GM19438 (cell line): Measurements from ENCODE around the gene NAGLU.
A peak's percentile ranks its signal among the peaks of the same experiment; 100 is the strongest.
"Not testable (repeated sequence)": the region's sequence is repeated elsewhere in the genome, so short reads cannot be mapped to it uniquely, and the experiment has no call there.

Experiments used
- ATAC-seq: cut with Tn5 transposase; IDR thresholded peaks from one replicate; pipeline ENCODE4 v1.9.1; 2021; ENCODE audit warnings: low read depth; ENCODE audit not compliant: unreplicated experiment

NAGLU gene

DNA sequence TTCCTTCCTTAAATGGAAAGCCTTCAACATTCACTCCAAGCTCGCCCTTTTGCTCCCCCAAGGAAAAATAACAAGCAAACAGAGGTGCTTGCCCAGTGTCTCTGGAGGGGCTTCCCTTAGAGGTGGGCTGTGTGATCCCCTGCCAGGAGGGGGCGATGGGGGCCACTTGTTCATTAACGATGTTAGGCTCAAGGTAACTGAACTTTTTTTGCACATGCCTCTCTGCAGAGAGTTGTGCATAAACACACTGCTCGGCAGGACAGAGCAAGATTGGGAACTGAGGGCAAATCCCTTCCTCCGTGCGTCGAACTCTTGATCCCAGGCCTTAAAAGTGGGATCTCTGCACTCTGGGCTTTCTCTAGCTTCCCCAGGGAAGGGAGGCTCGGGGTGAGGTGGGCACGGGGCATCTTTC is 15.5 kb upstream of the NAGLU start:
- ATAC-seq, result no peak

DNA sequence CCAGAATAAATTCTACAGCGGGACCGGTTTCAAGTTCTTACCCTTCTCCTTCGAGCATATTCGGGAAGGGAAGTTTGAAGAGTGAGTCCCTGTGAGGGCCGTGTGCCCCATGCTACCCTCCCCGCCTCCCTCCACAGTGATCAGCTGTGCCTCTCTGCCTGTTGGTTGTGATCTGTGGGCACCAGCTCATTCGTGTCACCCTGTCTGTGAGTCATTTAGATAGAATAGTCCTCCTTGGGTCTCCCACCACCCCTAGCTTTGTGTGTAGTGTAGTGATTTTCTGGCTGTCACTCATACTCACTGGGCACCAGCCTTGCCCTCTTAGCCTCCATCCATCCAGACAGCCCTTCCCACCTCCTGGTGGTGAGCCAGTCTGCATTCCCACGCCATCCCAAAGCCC is 15.0 kb upstream of the NAGLU start:
- no peak for ATAC-seq

DNA sequence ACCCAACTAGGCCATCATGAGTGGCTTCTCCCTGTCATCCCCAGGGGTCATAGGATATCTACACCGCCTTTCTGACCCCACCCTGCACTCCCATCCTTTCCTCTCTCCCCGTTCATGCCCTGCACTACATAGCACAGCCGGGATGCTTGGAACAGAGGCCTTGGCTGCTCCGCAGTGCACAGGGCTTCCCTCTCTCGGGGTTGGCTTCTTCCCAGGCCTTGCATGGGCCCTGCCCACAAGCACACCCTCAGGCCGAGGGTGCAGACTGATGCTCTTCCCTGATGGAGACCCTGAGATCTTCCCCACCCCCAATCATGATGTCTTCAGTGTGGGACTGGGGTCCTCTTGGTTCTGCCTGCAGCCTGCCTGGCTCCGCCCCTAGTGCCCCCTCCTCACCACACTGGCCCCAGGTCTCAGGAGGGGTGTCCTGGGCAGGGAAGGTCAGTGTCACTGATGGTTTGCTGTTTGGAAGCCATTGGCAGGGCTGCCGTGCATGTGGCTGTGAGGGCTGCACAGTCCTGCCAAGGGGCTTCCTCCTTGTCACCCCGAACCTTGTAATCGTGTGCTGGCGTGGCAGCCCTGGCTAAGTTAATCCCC is 14.3 kb upstream of the NAGLU start:
- no peak for ATAC-seq

DNA sequence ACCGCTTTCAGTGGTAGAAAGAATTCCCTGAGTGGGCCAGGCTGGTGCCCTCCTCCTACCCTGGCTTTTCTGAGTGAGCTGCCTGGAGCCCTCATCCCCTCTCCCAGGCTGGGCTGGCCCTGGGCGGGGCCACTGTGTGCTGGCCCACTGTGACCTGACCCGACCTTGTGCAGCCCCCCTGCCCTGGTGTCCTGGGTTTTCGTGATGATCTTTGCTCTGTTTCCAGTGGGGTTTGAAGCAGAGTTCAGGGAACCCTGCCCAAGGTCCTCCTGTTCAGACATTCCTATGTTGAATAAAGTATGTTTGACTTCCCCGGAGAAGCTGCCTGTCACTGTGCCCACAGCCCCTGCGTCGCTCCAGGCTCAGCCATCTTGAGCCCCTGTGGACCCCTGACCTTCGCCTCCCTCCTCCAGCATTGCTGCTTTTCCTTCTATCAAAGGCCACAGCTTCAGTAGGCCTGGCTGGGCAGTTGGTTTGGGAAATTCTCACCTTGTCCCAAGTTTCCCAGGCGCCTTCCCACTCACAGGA is 13.7 kb upstream of the NAGLU start:
- no peak for ATAC-seq

DNA sequence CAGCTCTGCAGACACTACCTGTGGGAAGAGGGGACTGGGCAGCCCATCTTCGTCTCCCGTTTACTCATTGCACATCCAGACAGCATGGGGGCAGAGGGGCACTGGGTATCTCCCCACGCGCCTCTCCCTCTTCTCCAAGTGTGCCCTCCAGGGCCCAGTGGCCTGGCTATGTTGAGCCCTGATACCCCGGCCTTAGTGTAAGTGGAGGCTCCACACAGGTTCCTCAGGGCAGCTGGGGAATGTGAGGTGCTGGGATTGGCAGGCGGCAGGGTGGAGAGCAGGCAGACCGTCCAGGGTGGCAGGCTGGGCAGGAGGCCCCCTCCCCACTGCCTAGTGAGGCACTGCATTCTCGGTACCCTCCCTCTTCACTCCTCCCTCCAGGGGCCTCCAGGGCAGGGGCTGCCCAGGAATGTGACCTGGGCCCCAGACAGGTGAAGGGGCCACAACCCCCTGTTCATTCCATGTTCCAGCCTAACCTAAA is 13.2 kb upstream of the NAGLU start:
- ATAC-seq, result no peak

DNA sequence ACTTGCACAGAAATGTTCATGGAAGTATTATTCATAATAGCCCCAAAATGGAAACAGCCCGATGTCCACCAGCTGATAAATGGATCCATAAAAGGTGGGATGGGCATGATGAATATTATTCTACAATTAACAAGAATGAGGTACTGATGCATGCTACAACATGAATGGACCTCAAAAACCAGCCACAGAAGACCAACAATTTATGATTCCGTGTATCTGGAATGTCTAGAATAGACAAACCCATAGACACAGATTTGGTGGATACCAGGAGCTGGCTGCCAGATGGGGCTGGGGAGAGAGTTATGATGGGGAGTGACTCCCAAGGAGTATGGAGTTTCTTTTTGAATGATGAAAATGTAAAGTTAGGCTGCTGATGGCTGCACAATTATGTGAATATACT is 10.8 kb upstream of the NAGLU start:
- ATAC-seq, result no peak

DNA sequence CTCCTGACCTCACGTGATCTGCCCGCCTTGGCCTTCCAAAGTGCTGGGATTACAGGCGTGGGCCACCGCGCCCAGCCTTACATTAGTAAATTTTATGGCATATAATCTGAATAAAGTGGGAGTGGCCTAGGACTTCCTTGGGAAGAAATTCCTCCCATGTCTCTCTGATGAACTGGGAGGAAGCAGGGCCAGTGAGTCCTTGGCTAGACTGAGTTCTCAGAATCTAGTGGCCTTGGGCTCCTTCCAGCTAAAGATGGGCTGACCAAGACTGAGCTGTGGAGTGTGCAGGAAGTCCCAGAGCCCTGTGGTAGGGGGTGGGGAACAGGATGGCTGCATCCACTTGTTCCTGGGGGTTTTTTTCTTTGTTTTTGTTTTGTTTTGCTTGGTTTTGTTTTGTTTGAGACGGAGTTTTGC is 10.0 kb upstream of the NAGLU start:
- no peak for ATAC-seq

DNA sequence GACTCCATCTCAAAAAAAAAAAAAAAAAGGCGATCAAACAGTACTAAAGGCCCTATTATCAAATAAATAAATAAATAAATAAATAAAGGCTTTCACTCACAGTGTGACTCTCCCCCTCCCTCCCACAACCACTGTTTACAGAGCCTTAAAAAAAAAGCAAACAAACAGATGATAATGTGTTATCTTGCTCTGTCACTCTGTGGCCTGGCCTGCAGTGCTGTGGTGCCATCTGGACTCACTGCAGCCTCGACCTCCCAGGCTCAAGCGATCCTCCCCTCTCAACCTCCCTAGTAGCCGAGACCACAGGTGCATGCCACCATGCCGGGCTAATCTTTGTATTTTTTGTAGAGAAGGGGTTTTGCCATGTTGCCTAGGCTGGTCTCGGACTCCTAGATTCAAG is 8.1 kb upstream of the NAGLU start:
- no peak for ATAC-seq

DNA sequence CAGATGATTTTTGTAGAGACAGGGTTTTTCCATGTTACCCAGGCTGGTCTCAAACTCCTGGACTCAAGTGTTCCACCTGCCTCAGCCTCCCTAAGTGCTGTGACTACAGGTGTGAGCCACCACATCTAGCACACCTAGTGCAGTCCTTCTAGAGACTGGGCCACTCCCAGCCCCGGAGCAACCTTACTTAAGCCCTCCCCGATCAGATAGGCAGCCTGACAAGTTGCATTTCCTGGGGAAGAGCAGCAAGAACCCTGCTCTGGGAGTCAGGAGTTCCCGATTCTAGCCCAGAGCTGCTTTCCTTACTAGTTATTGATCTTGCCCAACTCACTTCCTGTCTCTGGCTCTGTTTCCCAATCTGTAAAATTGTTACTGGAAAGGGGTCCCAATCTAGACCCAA is 7.0 kb upstream of the NAGLU start:
- ATAC-seq, result no peak

DNA sequence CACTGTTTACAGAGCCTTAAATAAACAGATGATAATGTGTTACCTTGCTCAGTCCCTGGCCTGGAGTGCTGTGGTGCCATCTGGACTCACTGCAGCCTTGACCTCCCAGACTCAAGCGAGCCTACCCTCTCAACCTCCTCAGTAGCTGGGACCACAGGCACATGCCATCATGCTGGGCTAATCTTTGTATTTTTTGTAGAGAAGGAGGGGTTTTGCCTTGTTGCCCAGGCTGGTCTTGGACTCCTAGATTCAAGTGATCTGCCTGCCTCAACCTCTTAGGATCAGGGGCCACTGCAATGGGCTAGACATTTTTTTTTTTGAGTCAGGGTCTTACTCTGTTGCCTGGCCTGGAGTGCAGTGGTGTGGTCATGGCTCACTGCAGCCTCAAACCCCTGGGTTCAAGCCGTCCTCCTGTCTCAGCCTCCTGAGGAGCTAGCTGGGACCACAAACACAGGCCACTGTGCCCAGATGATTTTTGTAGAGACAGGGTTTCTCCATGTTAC is 5.0 kb upstream of the NAGLU start:
- no peak for ATAC-seq

DNA sequence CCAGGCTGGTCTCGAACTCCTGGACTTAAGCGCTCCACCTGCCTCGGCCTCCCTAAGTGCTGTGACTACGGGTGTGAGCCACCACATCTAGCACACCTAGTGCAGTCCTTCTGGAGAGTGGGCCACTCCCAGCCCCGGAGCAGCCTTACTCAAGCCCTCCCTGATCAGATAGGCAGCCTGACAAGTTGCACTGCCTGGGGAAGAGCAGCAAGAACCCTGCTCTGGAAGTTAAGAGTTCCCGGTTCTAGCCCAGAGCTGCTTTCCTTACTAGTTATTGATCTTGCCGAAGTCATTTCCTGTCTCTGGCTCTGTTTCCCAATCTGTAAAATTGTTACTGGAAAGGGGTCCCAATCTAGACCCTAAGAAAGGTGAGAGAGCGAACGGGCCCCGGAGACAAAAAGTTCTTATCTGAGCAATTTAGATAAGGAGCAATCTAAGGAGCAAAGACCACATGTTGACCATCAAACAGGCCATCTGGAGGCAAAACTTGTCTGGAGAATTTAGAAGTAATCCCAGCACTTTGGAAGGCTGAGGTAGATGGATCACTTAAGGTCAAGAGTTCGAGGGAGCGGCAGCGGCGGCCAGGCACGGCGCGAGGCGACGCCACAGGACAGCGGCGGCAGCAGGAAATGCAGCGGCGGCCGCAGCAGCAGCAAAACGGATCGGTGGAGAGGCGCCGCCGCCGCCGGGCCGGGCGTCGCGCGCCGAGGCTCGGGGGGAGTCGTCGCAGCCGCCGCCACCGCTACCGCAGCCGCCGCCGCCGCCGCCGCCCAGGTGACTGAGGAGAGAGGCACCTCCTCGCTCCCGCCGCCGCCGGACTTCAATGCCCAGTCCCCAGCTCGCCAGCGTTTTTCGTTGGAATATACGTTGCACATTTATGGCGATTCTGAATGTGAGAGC is 4.3 kb upstream of the NAGLU start:
- no peak for ATAC-seq

DNA sequence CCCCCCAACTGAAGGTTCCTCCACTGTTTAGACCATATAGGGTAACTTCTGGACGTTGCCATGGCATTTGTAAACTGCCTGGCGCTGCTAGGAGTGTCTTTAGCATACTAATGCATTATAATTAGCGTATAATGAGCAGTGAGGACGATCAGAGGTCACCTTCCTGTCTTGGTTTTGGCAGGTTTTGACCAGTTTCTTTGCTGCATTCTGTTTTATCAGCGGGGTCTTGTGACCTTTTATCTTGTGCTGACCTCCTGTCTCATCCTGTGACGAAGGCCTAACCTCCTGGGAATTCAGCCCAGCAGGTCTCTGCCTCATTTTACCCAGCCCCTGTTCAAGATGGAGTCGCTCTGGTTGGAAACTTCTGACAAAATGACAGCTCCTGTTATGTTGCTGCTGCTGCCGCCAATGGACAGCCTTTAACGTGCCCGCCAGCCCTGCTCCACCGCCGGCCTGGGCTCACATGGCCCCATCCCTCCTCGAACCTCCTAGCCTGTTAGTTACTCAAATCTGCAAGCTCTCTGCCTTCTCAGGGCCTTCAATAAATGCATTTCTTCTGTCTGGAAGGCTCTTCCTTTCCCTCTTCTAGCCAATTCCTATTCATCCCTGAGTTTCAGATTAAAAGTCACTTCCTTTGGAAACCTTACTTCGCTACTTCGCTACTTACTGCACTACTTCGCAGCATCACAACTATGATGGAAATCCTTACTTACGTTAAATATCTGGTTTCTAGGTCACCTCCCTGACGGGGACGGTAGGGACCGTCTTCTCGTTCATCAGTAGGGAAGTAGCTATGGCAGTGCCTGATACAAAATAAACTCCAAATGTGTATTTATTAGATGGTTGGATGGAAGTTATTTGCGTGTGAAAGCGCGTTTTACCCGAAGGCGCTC is 640 bp upstream of the NAGLU start:
- no peak for ATAC-seq

DNA sequence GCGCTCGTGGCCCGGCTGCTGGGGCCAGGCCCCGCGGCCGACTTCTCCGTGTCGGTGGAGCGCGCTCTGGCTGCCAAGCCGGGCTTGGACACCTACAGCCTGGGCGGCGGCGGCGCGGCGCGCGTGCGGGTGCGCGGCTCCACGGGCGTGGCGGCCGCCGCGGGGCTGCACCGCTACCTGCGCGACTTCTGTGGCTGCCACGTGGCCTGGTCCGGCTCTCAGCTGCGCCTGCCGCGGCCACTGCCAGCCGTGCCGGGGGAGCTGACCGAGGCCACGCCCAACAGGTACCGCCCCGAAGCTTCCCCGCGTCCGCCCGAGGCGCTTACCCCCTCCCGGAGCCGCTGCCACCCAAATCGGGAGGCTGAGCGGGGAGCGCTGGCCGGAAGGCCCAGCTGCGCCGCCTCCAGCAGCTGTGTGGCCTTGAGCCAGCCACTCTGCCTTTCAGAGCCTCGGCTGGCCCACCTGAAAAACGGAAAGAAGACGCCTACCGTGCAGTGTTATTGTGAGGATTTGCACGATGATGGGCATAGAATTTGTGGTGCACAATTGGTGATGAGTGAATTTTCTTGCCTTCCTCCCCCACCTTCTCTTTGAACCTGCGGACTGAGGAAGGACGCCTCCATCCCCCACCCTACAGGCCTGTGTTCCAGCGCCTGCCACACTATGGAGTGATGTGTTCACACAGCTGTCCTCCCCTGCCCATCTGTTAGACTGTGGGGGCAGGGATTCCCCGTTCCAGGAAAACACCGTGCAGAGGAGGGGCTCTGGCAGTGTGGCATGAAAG is 523 bp downstream of the NAGLU start:
- ATAC-seq, result peak; percentile 60

DNA sequence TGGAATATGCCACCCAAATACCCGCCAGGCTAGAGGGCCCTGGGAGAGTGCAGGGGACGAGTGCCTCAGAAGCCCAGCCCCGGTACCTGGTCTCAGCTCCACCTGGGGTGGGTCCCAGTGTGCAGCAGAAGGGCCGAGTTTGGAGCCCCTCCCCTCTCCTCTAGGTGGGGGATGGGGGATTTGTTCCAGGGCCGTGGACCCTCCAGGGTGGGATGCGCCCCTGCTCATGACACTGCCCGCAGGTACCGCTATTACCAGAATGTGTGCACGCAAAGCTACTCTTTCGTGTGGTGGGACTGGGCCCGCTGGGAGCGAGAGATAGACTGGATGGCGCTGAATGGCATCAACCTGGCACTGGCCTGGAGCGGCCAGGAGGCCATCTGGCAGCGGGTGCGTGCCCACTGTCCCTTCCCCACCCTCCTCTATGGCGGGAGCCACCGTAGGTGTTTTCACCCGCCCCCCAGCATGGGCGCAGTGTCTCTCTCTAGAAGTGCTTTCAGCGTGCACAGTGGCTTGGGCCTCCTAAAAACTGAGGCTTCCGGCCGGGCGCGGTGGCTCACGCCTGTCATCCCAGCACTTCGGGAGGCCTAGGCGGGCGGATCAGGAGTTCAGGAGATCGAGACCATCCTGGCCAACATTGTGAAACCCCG is 1.2 kb downstream of the NAGLU start:
- no peak for ATAC-seq

DNA sequence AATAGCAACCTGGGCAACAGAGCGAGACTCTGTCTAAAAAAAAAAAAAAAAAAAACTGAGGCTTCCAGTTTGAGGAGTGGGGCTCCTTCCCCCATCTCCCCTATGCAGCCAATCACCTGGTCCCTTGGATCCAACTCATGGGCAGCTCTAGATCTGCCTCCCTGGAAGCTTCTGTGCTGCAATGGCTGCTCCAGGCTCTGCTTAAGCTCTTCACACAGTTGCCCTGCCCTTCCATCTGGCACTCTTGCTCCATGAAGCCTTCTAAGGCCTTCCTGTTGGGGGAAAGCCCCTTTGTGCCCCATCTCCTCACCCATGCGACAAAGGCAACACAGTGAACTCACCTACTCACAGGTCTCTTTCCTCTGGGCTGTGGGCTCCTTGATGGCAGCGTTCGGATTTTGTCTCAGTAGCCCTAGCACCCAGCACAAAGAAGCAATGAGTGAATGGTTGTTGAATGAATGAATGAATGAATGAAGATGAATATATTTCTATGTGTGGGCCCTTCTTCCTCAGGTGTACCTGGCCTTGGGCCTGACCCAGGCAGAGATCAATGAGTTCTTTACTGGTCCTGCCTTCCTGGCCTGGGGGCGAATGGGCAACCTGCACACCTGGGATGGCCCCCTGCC is 1.9 kb downstream of the NAGLU start:
- ATAC-seq, result no peak

DNA sequence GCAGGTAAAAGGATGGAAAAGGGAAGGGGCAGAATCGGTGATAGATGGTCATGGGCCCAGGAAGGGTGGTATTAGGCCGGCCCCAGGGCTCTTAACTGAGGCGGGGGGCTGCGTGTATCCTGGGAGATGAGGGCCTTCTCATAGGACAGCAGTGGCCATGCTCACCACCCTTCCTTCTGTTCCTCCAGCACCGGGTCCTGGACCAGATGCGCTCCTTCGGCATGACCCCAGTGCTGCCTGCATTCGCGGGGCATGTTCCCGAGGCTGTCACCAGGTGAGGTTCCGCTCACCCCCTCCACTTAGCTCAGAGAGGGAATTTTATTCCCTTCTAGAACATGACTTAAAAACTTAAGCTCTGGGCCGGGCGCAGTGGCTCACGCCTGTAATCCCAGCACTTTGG is 2.4 kb downstream of the NAGLU start:
- ATAC-seq, result no peak

DNA sequence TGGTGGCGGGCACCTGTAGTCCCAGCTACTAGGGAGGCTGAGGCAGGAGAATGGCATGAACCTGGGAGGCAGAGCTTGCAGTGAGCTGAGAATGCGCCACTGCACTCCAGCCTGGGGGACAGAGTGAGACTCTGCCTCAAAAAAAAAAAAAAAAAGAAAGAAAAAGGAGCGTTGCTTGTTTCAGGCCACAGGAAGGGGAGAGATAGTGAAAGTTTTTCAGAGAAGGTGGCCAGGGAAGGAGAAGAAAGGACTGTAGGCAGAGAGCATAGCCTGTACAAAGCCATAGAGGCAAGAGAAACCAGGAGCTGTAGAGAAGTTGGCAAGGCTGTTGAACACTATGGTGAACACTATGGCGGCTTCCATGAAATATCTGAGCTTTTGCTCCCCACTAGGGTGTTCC is 4.5 kb downstream of the NAGLU start:
- not testable (repeated sequence) for ATAC-seq

DNA sequence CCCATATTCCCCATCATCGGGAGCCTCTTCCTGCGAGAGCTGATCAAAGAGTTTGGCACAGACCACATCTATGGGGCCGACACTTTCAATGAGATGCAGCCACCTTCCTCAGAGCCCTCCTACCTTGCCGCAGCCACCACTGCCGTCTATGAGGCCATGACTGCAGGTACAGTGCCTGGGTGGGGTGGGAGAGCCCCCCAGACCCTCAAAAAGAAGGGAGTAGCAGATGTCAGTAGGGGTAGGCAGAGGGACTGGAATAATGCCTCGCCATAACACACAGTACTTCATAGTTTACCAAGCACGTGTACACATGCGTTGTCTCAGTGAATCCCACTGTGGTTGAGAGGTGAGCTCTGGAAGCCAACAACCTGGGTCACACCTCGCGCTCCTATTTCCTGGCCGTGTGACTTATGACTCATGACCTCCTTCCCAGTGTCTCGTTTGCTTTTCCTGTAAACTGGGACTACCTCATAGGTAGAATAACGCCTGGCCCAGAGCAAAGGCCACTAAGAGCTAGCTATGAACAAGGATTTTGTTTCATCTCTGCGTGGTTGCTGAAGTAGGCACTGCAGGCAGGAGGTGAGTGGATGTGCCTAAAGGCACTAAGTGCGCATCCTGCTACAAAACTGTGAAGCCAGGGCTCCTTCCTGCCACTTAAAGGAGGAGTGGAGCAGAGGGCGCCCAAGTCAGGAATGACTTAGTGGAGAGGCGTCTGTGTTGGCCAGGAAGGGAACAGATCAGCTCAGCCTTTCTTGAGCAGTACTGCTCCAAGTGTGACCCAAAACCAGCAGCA is 5.2 kb downstream of the NAGLU start:
- no peak for ATAC-seq
